GM19324 (cell line): ENCODE measurements around the gene GALNT16.
"Not testable (repeated sequence)": the region's sequence is repeated elsewhere in the genome, so short reads cannot be mapped to it uniquely, and the experiment has no call there.

ENCODE experiments used
- ATAC-seq: cut with Tn5 transposase; IDR thresholded peaks from one replicate; pipeline ENCODE4 v1.9.1; 2021; ENCODE audit warnings: mild to moderate bottlenecking, moderate library complexity; ENCODE audit not compliant: unreplicated experiment, low FRiP score

GALNT16 gene

GRCh38 chr14:69282448-69282847 lies 22.5 kb downstream of the GALNT16 start:
- no peak for ATAC-seq

GRCh38 chr14:69284170-69284569 lies 24.2 kb downstream of the GALNT16 start:
- no peak for ATAC-seq

GRCh38 chr14:69285661-69286255 lies 25.8 kb downstream of the GALNT16 start:
- no peak for ATAC-seq

- no peak for ATAC-seq
These were observed 27.4 kb downstream of the GALNT16 start for GRCh38 chr14:69287098-69288010.

- no peak for ATAC-seq
These were observed 28.2 kb downstream of the GALNT16 start for GRCh38 chr14:69288011-69288771.

GRCh38 chr14:69288956-69289705 lies 29.2 kb downstream of the GALNT16 start:
- no peak for ATAC-seq

- ATAC-seq, result no peak
These were observed 30.0 kb downstream of the GALNT16 start for GRCh38 chr14:69289811-69290520.

DNA sequence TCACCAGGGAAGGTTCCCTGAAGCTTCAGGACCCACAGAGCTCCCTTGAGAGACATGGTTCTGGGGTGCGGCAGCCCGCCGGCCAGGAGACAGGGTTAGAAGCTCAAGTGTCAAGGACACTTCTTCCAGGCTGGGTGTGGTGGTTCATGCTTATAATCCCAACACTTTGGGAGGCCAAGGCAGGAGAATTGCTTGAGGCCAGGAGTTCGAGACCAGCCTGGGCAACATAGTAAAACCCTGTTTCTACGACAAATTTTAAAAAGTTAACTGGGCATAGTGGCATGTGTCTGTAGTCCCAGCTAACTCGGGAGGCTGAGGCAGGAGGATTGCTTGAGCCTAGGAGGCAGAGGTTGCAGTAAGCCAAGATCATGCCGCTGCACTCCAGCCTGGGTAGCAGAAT lies 30.9 kb downstream of the GALNT16 start:
- not testable (repeated sequence) for ATAC-seq

DNA sequence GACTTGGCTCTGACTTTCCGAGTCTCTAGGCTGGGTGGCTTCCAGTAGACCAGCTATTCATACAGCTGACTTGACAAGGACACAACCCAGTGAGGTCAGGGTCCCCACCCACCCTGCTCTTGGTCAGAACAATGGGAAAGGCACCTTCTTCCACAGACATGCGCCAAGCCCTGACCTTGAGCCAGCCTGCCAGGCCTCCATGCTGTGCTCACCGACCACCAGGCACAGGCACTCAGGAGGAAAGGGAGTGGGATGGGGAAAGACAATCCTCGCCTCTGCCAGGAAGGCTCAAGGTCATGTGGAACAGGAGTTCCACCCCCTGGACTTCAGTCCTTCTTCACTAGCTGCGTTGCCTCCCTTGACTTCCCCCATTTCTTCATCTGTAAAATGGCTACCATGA lies 31.4 kb downstream of the GALNT16 start:
- ATAC-seq, result no peak

- no peak for ATAC-seq
These were observed 32.1 kb downstream of the GALNT16 start for GRCh38 chr14:69291891-69292561.

- ATAC-seq, result no peak
These were observed 38.4 kb downstream of the GALNT16 start for GRCh38 chr14:69298131-69299071.

DNA sequence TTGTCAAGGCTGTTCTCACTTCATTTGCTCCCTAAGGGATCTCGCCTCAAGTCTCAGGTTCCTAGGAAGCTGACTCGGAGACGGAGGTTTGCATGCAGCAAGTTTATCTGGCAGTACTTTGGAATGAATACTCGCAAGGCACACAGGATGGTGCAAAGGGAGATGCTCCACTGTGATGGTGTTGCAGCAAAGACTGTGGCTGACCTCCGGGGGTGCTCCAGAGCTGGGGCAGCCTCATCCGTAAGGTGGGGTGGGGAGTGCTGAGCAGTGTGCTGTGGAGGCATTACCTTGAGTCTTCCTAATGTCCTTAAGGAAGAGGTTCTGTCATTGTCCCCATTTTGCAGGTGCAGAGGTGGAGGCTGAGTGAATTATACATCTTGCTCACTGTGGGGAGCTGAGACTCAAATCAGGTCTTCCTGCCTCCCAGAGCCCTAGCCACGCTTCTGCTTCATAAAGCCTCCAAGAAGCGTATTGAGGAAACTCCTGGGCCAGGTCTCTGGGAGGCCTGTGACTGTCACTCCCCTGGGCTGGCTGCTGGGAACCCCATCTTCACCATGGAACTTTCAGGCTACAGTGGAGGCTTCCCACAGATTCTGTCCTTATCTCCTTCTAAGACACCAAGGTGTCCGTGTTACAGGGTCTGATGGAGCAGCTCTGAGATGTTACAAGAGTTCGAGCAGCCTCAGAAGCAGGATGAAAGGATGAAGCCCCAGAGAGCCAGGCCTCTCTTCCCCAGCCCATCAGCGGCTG lies 39.5 kb downstream of the GALNT16 start:
- ATAC-seq, result no peak

- no peak for ATAC-seq
These were observed 40.8 kb downstream of the GALNT16 start for GRCh38 chr14:69300601-69301221.

GRCh38 chr14:69303086-69303485 lies 43.1 kb downstream of the GALNT16 start:
- no peak for ATAC-seq

- no peak for ATAC-seq
These were observed 52.6 kb downstream of the GALNT16 start for GRCh38 chr14:69312608-69313007.

- no peak for ATAC-seq
These were observed 53.2 kb downstream of the GALNT16 start for GRCh38 chr14:69313176-69313575.

GRCh38 chr14:69314327-69314726 lies 54.4 kb downstream of the GALNT16 start:
- no peak for ATAC-seq
